Loucy (cell line): ENCODE measurements around the gene DTL.

Source experiments
- CTCF ChIP-seq: fragments of 200-600 bp; sonication (generic); conservative IDR thresholded peaks from 2 replicates; pipeline ENCODE4 v1.5.1; 2014; ENCODE audit warnings: mild to moderate bottlenecking, antibody characterized with exemption, low read length
- EZH2phosphoT487 ChIP-seq: fragments of 200-600 bp; IDR thresholded peaks from 2 replicates; pipeline ENCODE4 v1.6.1; 2018; ENCODE audit warnings: antibody characterized with exemption, mild to moderate bottlenecking, moderate library complexity, borderline replicate concordance

- TF ChIP-seq CTCF, result no peak
- no peak for TF ChIP-seq EZH2phosphoT487
These were observed 94.2 kb downstream of the DTL start for GRCh38 chr1:212129781-212130180.
